T47D (cell line): Measurements from ENCODE around the gene FABP2.
"Not testable (repeated sequence)": the region's sequence is repeated elsewhere in the genome, so short reads cannot be mapped to it uniquely, and the experiment has no call there.

Source experiments
- DNase-seq, 2 experiments: peaks; one replicate each; pipeline versions ENCODE4 v3.0.0 to v3.0.0-alpha.2; 2011 to 2012; ENCODE audit warnings: low read depth in 1 of 2, low spot score in 1 of 2
- JUND ChIP-seq: IDR thresholded peaks from 2 replicates; pipeline ENCODE4 v1.6.1; 2012; ENCODE audit warnings: low read depth
- in situ Hi-C: cut with HindIII; loops from 2 replicates; pipeline ENCODE4 v1.10.0; 2016; ENCODE audit warnings: low sequenced_read_pairs, low pct_unique_long_range_greater_than_20kb

Gene FABP2

GRCh38 chr4:119321921-119322687 is at the start of gene FABP2:
FABP2 (minus strand) TSS chr4:119322138; CDS start chr4:119322102, 36 bp downstream.
- DNase-seq, result no peak
- no peak for TF ChIP-seq JUND
- in situ Hi-C loops, result no loop called here

GRCh38 chr4:119370951-119371683 is 49.2 kb upstream of the FABP2 start:
- in situ Hi-C loops, DNase-seq: not testable (repeated sequence)

GRCh38 chr4:119370392-119370791 is 48.5 kb upstream of the FABP2 start:
- DNase-seq, in situ Hi-C loops: not testable (repeated sequence)

GRCh38 chr4:119366802-119367201 is 44.9 kb upstream of the FABP2 start:
- DNase-seq, in situ Hi-C loops: not testable (repeated sequence)

GRCh38 chr4:119364203-119364602 is 42.3 kb upstream of the FABP2 start:
- DNase-seq, result not testable (repeated sequence)

GRCh38 chr4:119363372-119363771 is 41.4 kb upstream of the FABP2 start:
- in situ Hi-C loops, result not testable (repeated sequence)

More at GRCh38 chr4:119364203-119364602, 42.3 kb upstream of the FABP2 start:
- in situ Hi-C loops, result not testable (repeated sequence)

GRCh38 chr4:119362413-119362812 is 40.5 kb upstream of the FABP2 start:
- DNase-seq, in situ Hi-C loops: not testable (repeated sequence)

More at GRCh38 chr4:119363372-119363771, 41.4 kb upstream of the FABP2 start:
- not testable (repeated sequence) for DNase-seq

- in situ Hi-C loops, DNase-seq: not testable (repeated sequence)
Measured at GRCh38 chr4:119359873-119360272, 37.9 kb upstream of the FABP2 start.

GRCh38 chr4:119356796-119357195 is 34.9 kb upstream of the FABP2 start:
- in situ Hi-C loops, DNase-seq: not testable (repeated sequence)

GRCh38 chr4:119356041-119356440 is 34.1 kb upstream of the FABP2 start:
- DNase-seq, in situ Hi-C loops: not testable (repeated sequence)

- peak in 1 of 2 experiments; percentile 1 for DNase-seq
- in situ Hi-C loops, result not testable (repeated sequence)
Measured at GRCh38 chr4:119353364-119353763, 31.4 kb upstream of the FABP2 start.

GRCh38 chr4:119348169-119348568 is 26.2 kb upstream of the FABP2 start:
- DNase-seq, in situ Hi-C loops: not testable (repeated sequence)

GRCh38 chr4:119343293-119343692 is 21.4 kb upstream of the FABP2 start:
- DNase-seq, in situ Hi-C loops: not testable (repeated sequence)

GRCh38 chr4:119339895-119340294 is 18.0 kb upstream of the FABP2 start:
- in situ Hi-C loops, result not testable (repeated sequence)

More at GRCh38 chr4:119339895-119340294, 18.0 kb upstream of the FABP2 start:
- not testable (repeated sequence) for DNase-seq
